ENCODE results near the gene DRD2. TPM values are rescaled to one million over a fixed set of nuclear protein-coding genes. Genes with fewer than 3 reads are reported as not detected.

Gene DRD2
- total RNA-seq, 1 donor from 2014 or later, result 289 TPM

DNA sequence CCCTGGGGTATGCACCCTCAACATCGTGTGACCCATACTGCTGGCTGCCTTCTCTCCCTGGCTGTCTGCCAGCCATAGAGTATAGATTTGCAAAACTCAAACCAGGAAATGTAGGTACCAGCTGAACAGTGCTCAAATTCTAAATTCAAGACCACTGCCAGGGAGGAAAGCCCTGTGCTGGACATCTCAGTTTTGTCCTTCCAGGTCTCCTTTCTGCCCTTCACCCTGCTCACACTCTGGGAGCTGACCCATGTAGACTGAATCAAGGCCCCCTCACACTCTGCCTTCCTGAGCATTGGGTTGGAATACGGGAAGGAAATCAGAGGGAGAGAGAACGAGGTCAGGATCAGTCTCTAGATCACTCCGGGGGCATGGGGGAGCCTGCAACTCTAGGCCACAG, 12.4 kb upstream of the DRD2 start:
- Mint-ChIP-seq H3K4me1 (ENCODE audit: low read depth, unreplicated experiment) (peaks cover 10% of the 10 kb centered on the region), H3K4me3 (ENCODE audit: unreplicated experiment) (no peak overlapping the region), H3K9me3 (ENCODE audit: unreplicated experiment) (no peaks in the 10 kb centered on the region), H3K36me3 (ENCODE audit: unreplicated experiment) (no peaks in the 10 kb centered on the region), H3K27me3 (ENCODE audit: unreplicated experiment) (peaks cover 3% of the 10 kb centered on the region), H3K27ac (ENCODE audit: unreplicated experiment) (no peak overlapping the region)
- TF ChIP-seq, protein P1, sequence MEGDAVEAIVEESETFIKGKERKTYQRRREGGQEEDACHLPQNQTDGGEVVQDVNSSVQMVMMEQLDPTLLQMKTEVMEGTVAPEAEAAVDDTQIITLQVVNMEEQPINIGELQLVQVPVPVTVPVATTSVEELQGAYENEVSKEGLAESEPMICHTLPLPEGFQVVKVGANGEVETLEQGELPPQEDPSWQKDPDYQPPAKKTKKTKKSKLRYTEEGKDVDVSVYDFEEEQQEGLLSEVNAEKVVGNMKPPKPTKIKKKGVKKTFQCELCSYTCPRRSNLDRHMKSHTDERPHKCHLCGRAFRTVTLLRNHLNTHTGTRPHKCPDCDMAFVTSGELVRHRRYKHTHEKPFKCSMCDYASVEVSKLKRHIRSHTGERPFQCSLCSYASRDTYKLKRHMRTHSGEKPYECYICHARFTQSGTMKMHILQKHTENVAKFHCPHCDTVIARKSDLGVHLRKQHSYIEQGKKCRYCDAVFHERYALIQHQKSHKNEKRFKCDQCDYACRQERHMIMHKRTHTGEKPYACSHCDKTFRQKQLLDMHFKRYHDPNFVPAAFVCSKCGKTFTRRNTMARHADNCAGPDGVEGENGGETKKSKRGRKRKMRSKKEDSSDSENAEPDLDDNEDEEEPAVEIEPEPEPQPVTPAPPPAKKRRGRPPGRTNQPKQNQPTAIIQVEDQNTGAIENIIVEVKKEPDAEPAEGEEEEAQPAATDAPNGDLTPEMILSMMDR (IDR thresholded peaks at IDR 0.05; ENCODE audit: partially characterized antibody, unreplicated experiment), result no peak
- no peak for DNase-seq

DNA sequence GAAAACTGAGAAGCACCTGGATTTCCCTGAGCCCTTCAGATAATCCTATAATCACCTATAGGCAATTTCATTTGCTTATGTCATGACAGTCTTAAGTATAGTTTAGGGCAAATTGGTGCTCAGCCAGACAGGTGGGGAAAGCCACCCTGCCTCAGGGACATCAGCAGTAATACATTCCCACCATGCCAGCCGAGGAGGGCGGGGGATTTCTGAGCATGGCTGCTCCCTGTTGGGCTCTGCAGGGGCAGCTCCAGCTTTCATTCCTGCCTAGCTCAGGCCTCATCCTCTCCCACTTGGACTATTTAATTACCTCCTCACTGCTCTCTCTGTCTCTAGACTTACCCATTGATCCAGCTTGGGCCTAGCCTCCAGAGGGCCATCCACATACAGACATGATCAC, 9.0 kb upstream of the DRD2 start:
- H3K9me3 Mint-ChIP-seq (ENCODE audit: unreplicated experiment), result peaks cover 3% of the 10 kb centered on the region
- peaks cover 5% of the 10 kb centered on the region for H3K27me3 Mint-ChIP-seq (ENCODE audit: unreplicated experiment)
- H3K4me3 Mint-ChIP-seq (ENCODE audit: unreplicated experiment), result no peak overlapping the region
- no peaks in the 10 kb centered on the region for H3K36me3 Mint-ChIP-seq (ENCODE audit: unreplicated experiment)
- peaks cover 24% of the 10 kb centered on the region for H3K4me1 Mint-ChIP-seq (ENCODE audit: low read depth, unreplicated experiment)
- no peak for DNase-seq
- TF ChIP-seq, protein P1 (IDR thresholded peaks at IDR 0.05; ENCODE audit: partially characterized antibody, unreplicated experiment), result no peak
- H3K27ac Mint-ChIP-seq (ENCODE audit: unreplicated experiment), result no peak overlapping the region

DNA sequence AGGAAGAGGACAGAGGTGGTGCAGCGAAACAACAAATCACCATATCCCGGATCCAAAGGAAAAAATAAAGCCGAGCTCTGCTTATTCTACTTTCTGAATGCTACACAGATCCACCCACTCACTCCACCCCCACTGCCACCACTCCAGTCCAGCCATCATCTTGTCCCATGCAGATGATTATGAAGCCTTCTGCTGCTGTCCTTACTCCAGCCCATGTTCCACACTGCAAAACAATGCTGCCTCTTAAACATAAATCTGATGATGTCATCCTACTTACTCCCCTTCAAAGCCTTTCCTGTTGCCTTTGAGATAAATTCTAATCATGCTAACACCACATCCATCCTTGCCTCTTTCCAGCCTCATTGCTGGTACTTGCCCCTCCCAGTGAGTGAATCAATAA, 6.5 kb upstream of the DRD2 start:
- TF ChIP-seq, protein P1 (IDR thresholded peaks at IDR 0.05; ENCODE audit: partially characterized antibody, unreplicated experiment), result no peak
- Mint-ChIP-seq H3K4me3 (ENCODE audit: unreplicated experiment) (peak overlapping the region; percentile 9), H3K36me3 (ENCODE audit: unreplicated experiment) (no peaks in the 10 kb centered on the region), H3K27me3 (ENCODE audit: unreplicated experiment) (peaks cover 9% of the 10 kb centered on the region), H3K27ac (ENCODE audit: unreplicated experiment) (peak overlapping the region; percentile 15), H3K4me1 (ENCODE audit: low read depth, unreplicated experiment) (peaks cover 33% of the 10 kb centered on the region), H3K9me3 (ENCODE audit: unreplicated experiment) (peaks cover 9% of the 10 kb centered on the region)
- no peak for DNase-seq

DNA sequence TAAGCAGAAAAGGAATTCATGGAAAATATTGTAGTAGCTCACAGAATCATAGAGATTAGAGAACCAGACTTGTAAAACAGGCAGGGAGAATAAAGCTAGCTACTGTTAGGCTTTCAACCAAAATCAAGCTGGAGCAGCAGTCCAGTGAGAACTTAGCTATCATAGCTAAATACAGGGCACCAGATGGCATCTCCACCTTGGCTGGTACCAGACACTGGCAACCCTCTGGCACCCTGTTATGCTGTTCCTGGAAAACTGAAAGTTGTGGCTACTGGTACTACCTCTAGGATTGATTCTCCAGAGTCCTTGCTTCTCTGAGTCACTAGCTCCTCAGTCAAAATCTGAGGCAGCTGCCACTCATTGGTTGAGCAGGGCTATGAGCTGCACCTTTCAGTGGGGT, 6.0 kb upstream of the DRD2 start:
- peaks cover 9% of the 10 kb centered on the region for H3K27me3 Mint-ChIP-seq (ENCODE audit: unreplicated experiment)
- TF ChIP-seq, protein P1 (IDR thresholded peaks at IDR 0.05; ENCODE audit: partially characterized antibody, unreplicated experiment), result no peak
- no peak overlapping the region for H3K27ac Mint-ChIP-seq (ENCODE audit: unreplicated experiment)

DNA sequence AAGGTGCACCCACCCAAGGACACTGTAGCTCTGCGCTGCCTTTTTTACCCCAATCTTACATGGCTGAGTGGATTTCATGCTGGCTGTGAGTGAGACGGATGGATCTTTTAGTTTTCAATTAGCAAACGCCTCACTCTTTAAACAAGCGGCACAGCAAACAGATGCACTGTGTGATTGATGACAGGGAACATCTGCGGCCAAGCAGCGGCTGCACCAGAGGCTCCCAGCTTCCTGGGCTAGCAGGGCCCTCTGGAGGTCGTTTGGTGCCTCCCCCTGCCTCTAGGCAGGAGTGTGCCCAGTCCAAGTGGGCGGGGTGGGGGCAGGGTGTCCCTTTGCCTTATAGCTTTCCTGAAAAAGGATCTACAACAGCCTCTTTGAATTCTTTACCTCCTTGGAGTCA, 2.1 kb upstream of the DRD2 start:
- peaks cover 26% of the 10 kb centered on the region for H3K9me3 Mint-ChIP-seq (ENCODE audit: unreplicated experiment)
- H3K27me3 Mint-ChIP-seq (ENCODE audit: unreplicated experiment), result peaks cover 19% of the 10 kb centered on the region
- H3K27ac Mint-ChIP-seq (ENCODE audit: unreplicated experiment), result peak overlapping the region; percentile 82
- TF ChIP-seq, protein P1 (IDR thresholded peaks at IDR 0.05; ENCODE audit: partially characterized antibody, unreplicated experiment), result no peak
- peak; percentile 78 for DNase-seq
- H3K4me1 Mint-ChIP-seq (ENCODE audit: low read depth, unreplicated experiment), result peaks cover 30% of the 10 kb centered on the region
- H3K36me3 Mint-ChIP-seq (ENCODE audit: unreplicated experiment), result no peaks in the 10 kb centered on the region
- peak overlapping the region; percentile 90 for H3K4me3 Mint-ChIP-seq (ENCODE audit: unreplicated experiment)

More for the DNA sequence above, 6.0 kb upstream of the DRD2 start:
- no peak for DNase-seq
- Mint-ChIP-seq H3K4me1 (ENCODE audit: low read depth, unreplicated experiment) (peaks cover 33% of the 10 kb centered on the region), H3K4me3 (ENCODE audit: unreplicated experiment) (peak overlapping the region; percentile 48), H3K36me3 (ENCODE audit: unreplicated experiment) (no peaks in the 10 kb centered on the region), H3K9me3 (ENCODE audit: unreplicated experiment) (peaks cover 11% of the 10 kb centered on the region)

All from glutamatergic neuron (in vitro differentiated cells).